CD14-positive monocyte (primary cell): ENCODE data around the gene APOB. TPM values are rescaled to one million over a fixed set of nuclear protein-coding genes. Genes with fewer than 3 reads are reported as not detected.

Experiments
- DNase-seq, 3 donors: peaks; one replicate each; pipeline ENCODE4 v3.0.0-alpha.2; 2011 to 2022
- H2AFZ ChIP-seq: 2 replicates; pipeline ENCODE4 v1.6.0; 2012; ENCODE audit warnings: mild to moderate bottlenecking, low read depth, low read length, inconsistent platforms; ENCODE audit not compliant: insufficient read depth, poor library complexity, severe bottlenecking
- H3K27ac ChIP-seq, 2 donors: 1 replicate in 1 of 2; 2 replicates in 1 of 2; pipeline ENCODE4 v1.5.1; 2012 to 2013; ENCODE audit warnings: low read length in 2 of 2, control low read depth in 1 of 2, inconsistent platforms in 1 of 2, low read depth in 1 of 2, mild to moderate bottlenecking in 1 of 2
- H3K27me3 ChIP-seq, 2 donors: one replicate each; pipeline versions ENCODE4 v1.6.0 to v1.6.1; 2011 to 2013; ENCODE audit warnings: low read length in 2 of 2; ENCODE audit not compliant: control insufficient read depth in 2 of 2, insufficient read depth in 2 of 2
- H3K36me3 ChIP-seq, 2 donors: replicated peaks in 1 of 2; 1 replicate in 1 of 2; 2 replicates in 1 of 2; pipeline versions ENCODE4 v1.5.1 to v1.6.1; 2012 to 2013; ENCODE audit warnings: low read length in 2 of 2, control low read depth in 1 of 2, inconsistent platforms in 1 of 2, mild to moderate bottlenecking in 1 of 2; ENCODE audit not compliant: insufficient read depth in 2 of 2, control insufficient read depth in 1 of 2
- H3K4me1 ChIP-seq, 2 donors: 1 replicate in 1 of 2; 2 replicates in 1 of 2; pipeline versions ENCODE4 v1.5.1 to v1.6.1; 2012 to 2013; ENCODE audit warnings: low read length in 2 of 2, control low read depth in 1 of 2, inconsistent platforms in 1 of 2, mild to moderate bottlenecking in 1 of 2, moderate library complexity in 1 of 2; ENCODE audit not compliant: insufficient read depth in 2 of 2, control insufficient read depth in 1 of 2
- H3K4me2 ChIP-seq: replicated peaks from 2 replicates; pipeline ENCODE3; 2012; ENCODE audit warnings: low read length, moderate library complexity, mild to moderate bottlenecking; ENCODE audit not compliant: poor library complexity, severe bottlenecking; ENCODE audit errors: extremely low read depth
- H3K4me3 ChIP-seq, 3 experiments: fragments of 200-600 bp in 1 of 3; sonication (generic) in 1 of 3; replicated peaks in 1 of 3; 1 replicate in 2 of 3; 2 replicates in 1 of 3; pipeline ENCODE4 v1.5.1; 2011 to 2013; ENCODE audit warnings: low read length in 3 of 3, mild to moderate bottlenecking in 3 of 3, control low read depth in 2 of 3, low read depth in 2 of 3, inconsistent platforms in 1 of 3, moderate library complexity in 1 of 3
- H3K79me2 ChIP-seq: 2 replicates; pipeline ENCODE4 v1.6.0; 2012; ENCODE audit warnings: mild to moderate bottlenecking, control low read depth, inconsistent platforms, low read length, moderate library complexity; ENCODE audit not compliant: insufficient read depth
- H3K9ac ChIP-seq: 2 replicates; pipeline ENCODE4 v1.6.0; 2017; ENCODE audit warnings: low read length, mild to moderate bottlenecking; ENCODE audit not compliant: insufficient read depth, poor library complexity, severe bottlenecking
- H3K9me3 ChIP-seq, 2 donors: replicated peaks in 1 of 2; 1 replicate in 1 of 2; 2 replicates in 1 of 2; pipeline versions ENCODE4 v1.5.1 to v1.6.1; 2012 to 2013; ENCODE audit warnings: low read length in 2 of 2, control low read depth in 1 of 2; ENCODE audit not compliant: control insufficient read depth in 1 of 2, insufficient read depth in 1 of 2
- H4K20me1 ChIP-seq: 2 replicates; pipeline ENCODE4 v1.6.0; 2012; ENCODE audit warnings: mild to moderate bottlenecking, low read length, control low read depth, moderate library complexity; ENCODE audit not compliant: insufficient read depth
- H3K27ac Mint-ChIP-seq, 7 donors: one replicate each; pipeline ENCODE4 v1.8.0; 2020; ENCODE audit warnings: mild to moderate bottlenecking in 7 of 7, mixed read lengths in 7 of 7, moderate library complexity in 6 of 7, inconsistent platforms in 2 of 7
- H3K27me3 Mint-ChIP-seq, 3 donors: one replicate each; pipeline ENCODE4 v1.8.0; 2021 to 2022; ENCODE audit warnings: low read depth in 3 of 3, mild to moderate bottlenecking in 3 of 3, mixed read lengths in 3 of 3, moderate library complexity in 3 of 3, inconsistent platforms in 1 of 3
- H3K36me3 Mint-ChIP-seq, 2 donors: one replicate each; pipeline ENCODE4 v1.8.0; 2020; ENCODE audit warnings: mixed read lengths in 2 of 2, inconsistent platforms in 1 of 2, mild to moderate bottlenecking in 1 of 2
- H3K4me1 Mint-ChIP-seq: one replicate; pipeline ENCODE4 v1.8.0; 2020; ENCODE audit warnings: mild to moderate bottlenecking, mixed read lengths
- H3K4me3 Mint-ChIP-seq, 2 donors: one replicate each; pipeline ENCODE4 v1.8.0; 2020; ENCODE audit warnings: mild to moderate bottlenecking in 2 of 2, mixed read lengths in 2 of 2, moderate library complexity in 1 of 2
- H3K9me3 Mint-ChIP-seq, 7 donors: one replicate each; pipeline ENCODE4 v1.8.0; 2020 to 2022; ENCODE audit warnings: mixed read lengths in 7 of 7, mild to moderate bottlenecking in 6 of 7, moderate library complexity in 6 of 7, inconsistent platforms in 2 of 7
- WGBS: methylation state at CpG from one replicate; pipeline ENCODE4 v1.1.5; 2013; ENCODE audit warnings: missing lambda C conversion rate; ENCODE audit not compliant: insufficient coverage; 5-methylcytosine and 5-hydroxymethylcytosine counted together
- intact Hi-C, 2 donors: fragments of 100-400 bp; cut with micrococcal nuclease; formaldehyde crosslinking; loops; one replicate each; pipeline versions ENCODE4 v1.15.0 to v1.15.1; 2023
- polyA plus RNA-seq, 3 donors: library from polyadenylated mRNA; depleted of rRNA in 1 of 3; unstranded in 2 of 3; stranded (reverse) in 1 of 3; fragments of 300-500 nt in 2 of 3; fragments of >200 nt in 1 of 3; fragmentation: Illumina TruSeq in 2 of 3; gene quantifications; 1 replicate in 2 of 3; 2 replicates in 1 of 3; pipeline ENCODE4 v1.2.3, GENCODE V29; 2012 to 2021
- TF ChIP-seq, protein P1 (sequence below): fragments of 200-600 bp; IDR thresholded peaks from one replicate; pipeline ENCODE4 v1.8.0; 2022; ENCODE audit warnings: antibody characterized with exemption, mild to moderate bottlenecking

APOB gene
- polyA plus RNA-seq, 3 donors, result 0.02 TPM; not detected in 2

DNA sequence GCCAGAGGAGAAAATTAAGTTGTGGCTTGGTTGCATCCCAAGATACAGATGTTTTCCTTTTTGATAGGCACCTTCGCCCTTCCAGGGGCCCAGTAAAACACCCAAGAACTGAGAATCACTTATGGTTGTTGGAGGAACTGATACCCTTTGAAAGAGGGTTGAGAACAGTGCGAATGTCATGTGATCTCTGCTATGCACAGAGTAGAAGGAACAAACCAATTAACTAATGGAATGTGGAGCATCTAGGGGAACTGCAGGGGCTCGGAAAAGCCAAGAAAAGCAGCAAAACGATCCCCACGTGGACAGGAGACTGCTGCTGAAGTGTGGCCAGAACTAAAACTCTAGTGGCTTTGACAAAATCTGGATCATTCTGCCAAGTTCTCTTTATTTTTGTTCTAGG, 58.8 kb downstream of the APOB start:
- Mint-ChIP-seq H3K9me3 (peaks cover 0 to 4% (median 0%) of the 10 kb centered on the region in 7 donors), H3K4me3 (no peak overlapping the region), H3K36me3 (no peaks in the 10 kb centered on the region), H3K27me3 (peaks cover 0 to 4% (median 2%) of the 10 kb centered on the region in 3 donors), H3K4me1 (no peaks in the 10 kb centered on the region), H3K27ac (no peak overlapping the region)
- Histone ChIP-seq H3K79me2 (no peaks in the 10 kb centered on the region), H4K20me1 (no peaks in the 10 kb centered on the region), H3K4me1 (no peaks in the 10 kb centered on the region), H3K36me3 (no peaks in the 10 kb centered on the region), H3K27me3 (no peaks in the 10 kb centered on the region), H3K4me2 (no peak overlapping the region), H3K9ac (no peak overlapping the region), H3K9me3 (no peaks in the 10 kb centered on the region), H3K27ac (no peak overlapping the region), H3K4me3 (no peak overlapping the region), H2AFZ (no peak overlapping the region)
- TF ChIP-seq, protein P1, sequence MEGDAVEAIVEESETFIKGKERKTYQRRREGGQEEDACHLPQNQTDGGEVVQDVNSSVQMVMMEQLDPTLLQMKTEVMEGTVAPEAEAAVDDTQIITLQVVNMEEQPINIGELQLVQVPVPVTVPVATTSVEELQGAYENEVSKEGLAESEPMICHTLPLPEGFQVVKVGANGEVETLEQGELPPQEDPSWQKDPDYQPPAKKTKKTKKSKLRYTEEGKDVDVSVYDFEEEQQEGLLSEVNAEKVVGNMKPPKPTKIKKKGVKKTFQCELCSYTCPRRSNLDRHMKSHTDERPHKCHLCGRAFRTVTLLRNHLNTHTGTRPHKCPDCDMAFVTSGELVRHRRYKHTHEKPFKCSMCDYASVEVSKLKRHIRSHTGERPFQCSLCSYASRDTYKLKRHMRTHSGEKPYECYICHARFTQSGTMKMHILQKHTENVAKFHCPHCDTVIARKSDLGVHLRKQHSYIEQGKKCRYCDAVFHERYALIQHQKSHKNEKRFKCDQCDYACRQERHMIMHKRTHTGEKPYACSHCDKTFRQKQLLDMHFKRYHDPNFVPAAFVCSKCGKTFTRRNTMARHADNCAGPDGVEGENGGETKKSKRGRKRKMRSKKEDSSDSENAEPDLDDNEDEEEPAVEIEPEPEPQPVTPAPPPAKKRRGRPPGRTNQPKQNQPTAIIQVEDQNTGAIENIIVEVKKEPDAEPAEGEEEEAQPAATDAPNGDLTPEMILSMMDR, result no peak
- DNase-seq, result no peak
- intact Hi-C loops, result no loop called here
- WGBS, result 73% methylated on average over 3 of the region's 5 CpGs

DNA sequence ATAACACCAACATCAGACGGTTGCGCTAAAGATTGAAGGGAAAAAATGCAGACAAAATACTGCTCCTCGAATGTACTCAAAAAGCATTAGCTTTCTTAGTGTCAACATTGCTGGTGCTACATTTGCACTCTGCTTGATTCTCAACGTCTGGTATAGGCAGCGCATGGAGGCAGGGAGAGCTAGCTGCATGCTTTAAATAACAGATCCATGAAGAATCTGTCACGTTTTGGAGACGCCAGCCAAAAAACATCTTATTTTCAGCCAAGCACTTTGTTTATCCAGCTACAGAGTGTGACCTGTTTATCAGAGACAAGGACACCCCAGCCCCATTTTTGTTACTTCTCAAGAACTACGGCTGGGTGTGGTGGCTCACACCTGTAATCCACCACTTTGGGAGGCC, 59.5 kb downstream of the APOB start:
- no peak for DNase-seq
- Mint-ChIP-seq H3K4me1 (no peaks in the 10 kb centered on the region), H3K27ac (no peak overlapping the region), H3K36me3 (no peaks in the 10 kb centered on the region), H3K9me3 (peaks cover 0 to 4% (median 0%) of the 10 kb centered on the region in 7 donors), H3K4me3 (no peak overlapping the region), H3K27me3 (peaks cover 0 to 4% (median 2%) of the 10 kb centered on the region in 3 donors)
- Histone ChIP-seq H3K4me3 (no peak overlapping the region), H3K79me2 (no peaks in the 10 kb centered on the region), H3K9me3 (no peaks in the 10 kb centered on the region), H3K27me3 (no peaks in the 10 kb centered on the region), H2AFZ (no peak overlapping the region), H3K4me1 (no peaks in the 10 kb centered on the region), H3K27ac (no peak overlapping the region), H4K20me1 (no peaks in the 10 kb centered on the region), H3K4me2 (no peak overlapping the region), H3K36me3 (no peaks in the 10 kb centered on the region), H3K9ac (no peak overlapping the region)
- intact Hi-C loops, result no loop called here
- TF ChIP-seq, protein P1, result no peak
- WGBS, result 97% methylated on average over 7 of the region's 8 CpGs
